HEK293T (cell line): Measurements from ENCODE around the gene SOCS2.

Experiments
- CTCF ChIA-PET: fragments of 350-600 bp; formaldehyde crosslinking; extraction: SDS; loops from one replicate; lab custom pipeline; 2021; ENCODE audit warnings: antibody characterized with exemption, inconsistent platforms; lab: Yijun Ruan, JAX
- POLR2A ChIA-PET: fragments of 350-600 bp; formaldehyde crosslinking; extraction: SDS; loops from one replicate; lab custom pipeline; 2020; ENCODE audit warnings: antibody characterized with exemption, inconsistent platforms; lab: Yijun Ruan, JAX
- DNase-seq: peaks from one replicate; pipeline ENCODE4 v3.0.0; 2012; ENCODE audit warnings: mixed read lengths; ENCODE audit errors: extremely low spot score
- ARNT ChIP-seq: fragments of 450-650 bp; IDR thresholded peaks from 2 replicates; pipeline ENCODE4 v1.6.1; 2017; ENCODE audit warnings: mild to moderate bottlenecking
- BHLHE40 ChIP-seq: fragments of 450-650 bp; IDR thresholded peaks from 2 replicates; pipeline ENCODE4 v1.6.1; 2016; ENCODE audit warnings: mild to moderate bottlenecking, moderate library complexity, borderline replicate concordance
- CTBP1 ChIP-seq: fragments of 450-650 bp; IDR thresholded peaks from 2 replicates; pipeline ENCODE4 v1.6.1; 2016; ENCODE audit warnings: borderline replicate concordance
- ELF4 ChIP-seq: fragments of 450-650 bp; IDR thresholded peaks from 2 replicates; pipeline ENCODE4 v1.6.1; 2017; ENCODE audit warnings: antibody characterized with exemption
- FOXA1 ChIP-seq: fragments of 450-650 bp; IDR thresholded peaks from 2 replicates; pipeline ENCODE4 v1.6.1; 2016; ENCODE audit warnings: mild to moderate bottlenecking
- FOXK2 ChIP-seq: fragments of 450-650 bp; IDR thresholded peaks from 2 replicates; pipeline ENCODE4 v1.6.1; 2016; ENCODE audit warnings: mild to moderate bottlenecking
- FOXM1 ChIP-seq: fragments of 450-650 bp; IDR thresholded peaks from 2 replicates; pipeline ENCODE4 v1.6.1; 2017; ENCODE audit warnings: mild to moderate bottlenecking, borderline replicate concordance
- HDGF ChIP-seq: fragments of 450-650 bp; IDR thresholded peaks from 2 replicates; pipeline ENCODE4 v1.6.1; 2017; ENCODE audit warnings: antibody characterized with exemption, borderline replicate concordance
- L3MBTL2 ChIP-seq: fragments of 450-650 bp; conservative IDR thresholded peaks from 2 replicates; pipeline ENCODE4 v1.6.1; 2016; ENCODE audit warnings: mild to moderate bottlenecking
- LEF1 ChIP-seq: fragments of 450-650 bp; IDR thresholded peaks from 2 replicates; pipeline ENCODE4 v1.6.1; 2017; ENCODE audit warnings: mild to moderate bottlenecking, borderline replicate concordance
- NFRKB ChIP-seq: fragments of 450-650 bp; IDR thresholded peaks from 2 replicates; pipeline ENCODE4 v1.6.1; 2016; ENCODE audit warnings: mild to moderate bottlenecking, moderate library complexity
- SP1 ChIP-seq: fragments of 450-650 bp; IDR thresholded peaks from 2 replicates; pipeline ENCODE4 v1.6.1; 2017
- SUZ12 ChIP-seq: fragments of 450-650 bp; IDR thresholded peaks from 2 replicates; pipeline ENCODE4 v1.6.1; 2016; ENCODE audit warnings: mild to moderate bottlenecking
- TARDBP ChIP-seq: fragments of 450-650 bp; IDR thresholded peaks from 2 replicates; pipeline ENCODE4 v1.6.1; 2016
- ZNF384 ChIP-seq: fragments of 450-650 bp; IDR thresholded peaks from 2 replicates; pipeline ENCODE4 v1.6.1; 2016
- TF ChIP-seq, protein P1 (sequence below): fragments of 450-650 bp; IDR thresholded peaks from 2 replicates; pipeline ENCODE4 v1.6.1; 2016

Gene SOCS2

DNA sequence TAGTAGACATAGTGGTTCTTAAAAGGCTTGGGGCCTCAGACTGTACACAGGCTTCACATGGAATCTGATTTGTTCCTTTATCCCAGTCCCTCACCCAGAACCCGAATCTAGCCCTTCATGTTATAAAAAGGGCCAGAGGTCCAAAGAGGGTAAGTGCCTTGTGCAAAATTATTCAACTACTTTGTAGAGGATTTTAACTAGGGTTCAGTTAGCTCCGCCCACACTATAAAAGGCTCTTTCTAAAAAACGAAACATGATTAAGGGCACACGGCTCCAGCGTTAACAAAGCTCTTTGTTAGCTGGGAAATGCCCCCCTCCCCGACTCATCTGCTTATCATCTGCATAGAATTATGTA is 3.2 kb upstream of the SOCS2 start:
- TF ChIP-seq SP1 (no peak), ELF4 (no peak), CTBP1 (no peak), FOXK2 (no peak), HDGF (no peak), BHLHE40 (no peak), ZNF384 (no peak), FOXA1 (no peak), L3MBTL2 (no peak), LEF1 (no peak), ARNT (no peak), NFRKB (no peak), FOXM1 (no peak), TARDBP (no peak), SUZ12 (no peak)
- TF ChIP-seq, protein P1, sequence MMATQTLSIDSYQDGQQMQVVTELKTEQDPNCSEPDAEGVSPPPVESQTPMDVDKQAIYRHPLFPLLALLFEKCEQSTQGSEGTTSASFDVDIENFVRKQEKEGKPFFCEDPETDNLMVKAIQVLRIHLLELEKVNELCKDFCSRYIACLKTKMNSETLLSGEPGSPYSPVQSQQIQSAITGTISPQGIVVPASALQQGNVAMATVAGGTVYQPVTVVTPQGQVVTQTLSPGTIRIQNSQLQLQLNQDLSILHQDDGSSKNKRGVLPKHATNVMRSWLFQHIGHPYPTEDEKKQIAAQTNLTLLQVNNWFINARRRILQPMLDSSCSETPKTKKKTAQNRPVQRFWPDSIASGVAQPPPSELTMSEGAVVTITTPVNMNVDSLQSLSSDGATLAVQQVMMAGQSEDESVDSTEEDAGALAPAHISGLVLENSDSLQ, result no peak
- ChIA-PET CTCF (interaction anchor here (0.5 to 2.1 kb wide), 11 partner anchors 24 to 532 kb away, joined by 3 to 14 read pairs (median 4); no protein-coding TSS in a partner anchor), POLR2A (interaction anchor here (0.8 to 1.3 kb wide), 4 partner anchors 108 to 533 kb away, joined by 3 to 4 read pairs (median 4); partner anchors contain the start of gene CRADD)
- DNase-seq, result no peak

DNA sequence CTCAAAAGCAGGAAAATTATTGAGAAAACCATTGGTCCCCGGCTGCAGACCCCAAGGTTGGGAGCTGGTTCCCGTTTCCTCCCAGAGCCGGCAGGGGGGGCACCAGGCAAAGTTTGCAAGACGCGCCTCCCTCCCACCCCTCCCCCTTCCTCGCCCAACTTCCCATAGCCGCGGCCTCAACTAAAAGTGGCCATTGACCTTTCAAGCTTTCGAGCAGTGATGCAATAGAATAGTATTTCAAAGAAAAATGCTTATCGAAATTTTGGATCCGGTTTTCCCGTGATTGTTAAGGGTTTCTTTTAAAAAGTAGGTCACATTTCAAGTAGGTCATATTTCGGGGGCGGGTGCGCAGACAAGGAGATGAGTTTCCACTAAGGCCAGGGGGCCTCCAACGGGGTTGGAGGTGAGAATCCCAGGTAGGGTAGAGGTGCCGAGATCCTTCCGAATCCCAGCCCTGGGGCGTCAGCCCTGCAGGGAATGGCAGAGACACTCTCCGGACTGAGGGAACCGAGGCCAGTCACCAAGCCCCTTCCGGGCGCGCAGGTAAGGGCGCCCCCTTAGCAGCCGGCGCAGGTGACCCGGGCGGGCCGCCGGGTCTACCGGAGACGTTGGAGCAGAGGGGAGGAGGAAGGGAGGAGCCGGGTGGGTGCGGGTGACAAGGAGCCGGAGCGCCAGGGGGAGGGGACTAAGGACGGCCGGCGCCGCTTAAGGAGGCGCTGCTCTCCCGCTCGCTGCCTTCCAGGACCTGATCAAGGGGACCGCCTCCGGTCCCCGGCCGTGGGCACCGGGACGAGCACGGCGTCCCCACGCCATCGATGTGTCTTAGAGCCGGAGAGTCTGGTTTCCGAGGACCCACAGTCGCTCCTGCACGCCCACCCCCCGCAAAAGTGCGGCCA is 2.6 kb upstream of the SOCS2 start:
- ChIA-PET POLR2A (interaction anchor here (0.8 to 1.3 kb wide), 5 partner anchors 13 to 532 kb away, joined by 3 to 4 read pairs (median 4); partner anchors contain the start of gene CRADD), CTCF (interaction anchor here (0.5 to 2.1 kb wide), 12 partner anchors 23 to 532 kb away, joined by 3 to 14 read pairs (median 4); no protein-coding TSS in a partner anchor)
- TF ChIP-seq NFRKB, result no peak
- TF ChIP-seq LEF1, result no peak
- no peak for TF ChIP-seq SUZ12
- TF ChIP-seq CTBP1, result no peak
- TF ChIP-seq HDGF, result no peak
- no peak for TF ChIP-seq FOXM1
- TF ChIP-seq TARDBP, result no peak
- no peak for TF ChIP-seq ELF4
- TF ChIP-seq L3MBTL2, result no peak
- no peak for TF ChIP-seq FOXK2
- TF ChIP-seq, protein P1, result no peak
- no peak for TF ChIP-seq BHLHE40
- TF ChIP-seq FOXA1, result no peak
- TF ChIP-seq ZNF384, result no peak
- TF ChIP-seq SP1, result no peak
- TF ChIP-seq ARNT, result no peak
- peak; percentile 84 for DNase-seq

DNA sequence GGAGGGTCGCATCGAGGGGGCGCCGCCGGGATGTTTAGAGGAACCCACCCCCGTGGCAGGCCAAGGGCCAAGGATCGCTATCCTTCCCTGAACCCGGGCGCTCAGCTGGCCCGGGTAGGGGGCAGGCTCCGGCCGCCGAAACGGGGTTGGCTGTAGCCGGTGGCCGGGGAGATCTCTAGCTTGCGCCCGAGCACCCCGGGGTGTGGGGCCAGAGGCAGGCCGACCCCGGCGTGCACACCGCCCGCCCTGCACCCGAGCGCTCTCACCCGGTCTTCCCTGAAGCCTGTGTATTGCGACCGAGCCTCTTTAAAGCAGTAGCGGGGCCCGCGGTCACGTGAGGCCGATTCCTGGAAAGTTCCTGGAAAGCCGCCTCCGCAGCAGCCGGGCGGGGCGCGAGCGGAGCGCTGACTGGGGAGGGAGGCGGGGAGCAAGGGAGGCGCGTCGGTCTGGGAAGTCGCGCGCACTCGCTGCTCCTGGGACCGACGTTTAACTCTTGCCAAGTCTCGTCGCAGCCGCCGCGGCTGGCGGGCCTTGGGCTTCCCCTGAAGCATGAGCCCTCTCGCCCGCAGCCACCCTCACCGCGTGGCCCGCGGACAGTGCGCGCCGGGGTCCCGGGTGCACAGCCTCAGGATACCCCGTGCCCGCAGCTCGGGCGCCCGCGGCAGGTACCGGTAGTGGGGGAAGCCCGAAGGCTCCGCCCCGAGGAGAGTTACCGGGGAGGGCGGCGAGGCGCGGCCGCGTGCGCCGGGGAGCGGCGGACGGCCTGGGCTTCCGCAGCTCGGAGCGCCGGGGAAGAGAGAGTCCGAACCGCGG is 1.7 kb upstream of the SOCS2 start:
- DNase-seq, result peak; percentile 90
- ChIA-PET POLR2A (interaction anchor here (0.7 to 1.3 kb wide), 4 partner anchors 12 to 191 kb away, joined by 3 to 4 read pairs (median 4); partner anchors contain the start of gene CRADD), CTCF (interaction anchor here (0.7 to 2.1 kb wide), 3 partner anchors 167 to 531 kb away, joined by 3 to 4 read pairs (median 3); no protein-coding TSS in a partner anchor)
- TF ChIP-seq, protein P1, result no peak
- TF ChIP-seq ZNF384, result no peak
- peak; percentile 86; the same call in 1 of the 2 replicates for TF ChIP-seq CTBP1

DNA sequence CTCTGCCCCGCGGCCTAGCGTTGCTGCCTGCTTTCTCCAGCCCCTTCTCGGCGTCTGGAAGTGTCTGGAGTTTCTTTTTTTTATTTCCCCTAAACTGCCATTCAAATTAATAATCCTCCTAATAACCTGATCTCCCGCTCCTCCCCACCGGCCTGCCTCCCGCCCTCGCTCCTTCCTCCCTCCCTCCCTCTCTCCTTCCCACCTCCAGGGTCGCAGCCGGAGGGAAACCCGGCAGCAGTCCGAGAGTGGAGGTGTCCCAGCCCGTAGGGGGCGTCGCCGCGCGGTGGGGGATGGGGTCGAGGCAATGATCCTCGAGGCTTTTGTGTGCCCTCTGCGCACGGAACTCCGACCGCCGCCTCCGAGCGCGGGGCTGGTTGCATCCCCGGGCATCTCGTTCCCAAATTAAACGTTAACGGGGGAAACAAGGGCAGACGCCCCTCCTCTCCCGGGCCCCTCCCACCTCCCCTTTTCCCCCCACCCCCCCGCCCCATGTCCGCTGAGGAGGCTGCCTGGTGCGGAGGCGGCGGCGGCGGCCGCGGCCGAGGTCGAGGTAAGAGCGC is 1.0 kb upstream of the SOCS2 start:
- peak; percentile 73 for DNase-seq
- CTCF ChIA-PET, result interaction anchor here (0.5 to 0.7 kb wide), 2 partner anchors 15 to 166 kb away, joined by 3 read pairs; no protein-coding TSS in a partner anchor
- POLR2A ChIA-PET, result interaction anchor here (1.0 to 1.2 kb wide), 2 partner anchors 12 to 83 kb away, joined by 3 to 4 read pairs; no protein-coding TSS in a partner anchor
- no peak for TF ChIP-seq NFRKB
- TF ChIP-seq L3MBTL2, result peak; percentile 79
- no peak for TF ChIP-seq SP1
- TF ChIP-seq TARDBP, result no peak
- no peak for TF ChIP-seq ZNF384
- TF ChIP-seq SUZ12, result no peak
- no peak for TF ChIP-seq FOXM1
- TF ChIP-seq, protein P1, result peak; percentile 55
- TF ChIP-seq CTBP1, result 0 out of 2 replicates have a peak, but pooled peaks have one; percentile 48
- TF ChIP-seq ELF4, result no peak
